ENCODE measurements around the gene SCP2D1.
A peak's percentile ranks its signal among the peaks of the same experiment; 100 is the strongest.

SCP2D1 gene

GRCh38 chr20:18805881-18806280 lies 7.7 kb upstream of the SCP2D1 start:
- no peak for DNase-seq
- intact Hi-C loops (cut with DNase I), result no loop called here

GRCh38 chr20:18808712-18809111 lies 4.9 kb upstream of the SCP2D1 start:
- intact Hi-C loops (cut with DNase I), result no loop called here

GRCh38 chr20:18811186-18811585 lies 2.4 kb upstream of the SCP2D1 start:
- intact Hi-C loops (cut with DNase I), result no loop called here
- no peak for DNase-seq

More at GRCh38 chr20:18808712-18809111, 4.9 kb upstream of the SCP2D1 start:
- no peak for DNase-seq

GRCh38 chr20:18811904-18812303 lies 1.7 kb upstream of the SCP2D1 start:
- DNase-seq, result no peak
- intact Hi-C loops (cut with DNase I), result no loop called here

- DNase-seq, result no peak
- intact Hi-C loops (cut with DNase I), result no loop called here
These were observed 1.8 kb downstream of the SCP2D1 start for GRCh38 chr20:18815194-18815942.

GRCh38 chr20:18822832-18823231 lies 9.2 kb downstream of the SCP2D1 start:
- DNase-seq, result no peak
- intact Hi-C loops (cut with DNase I), result no loop called here

GRCh38 chr20:18831830-18832499 lies 18.4 kb downstream of the SCP2D1 start:
- DNase-seq, result no peak
- intact Hi-C loops (cut with DNase I), result no loop called here

- DNase-seq, result no peak
- intact Hi-C loops (cut with DNase I), result no loop called here
These were observed 19.1 kb downstream of the SCP2D1 start for GRCh38 chr20:18832546-18833200.

- intact Hi-C loops (cut with DNase I), result no loop called here
- DNase-seq, result no peak
These were observed 22.1 kb downstream of the SCP2D1 start for GRCh38 chr20:18835466-18836256.

- DNase-seq, result no peak
These were observed 24.1 kb downstream of the SCP2D1 start for GRCh38 chr20:18837718-18838117.

GRCh38 chr20:18839507-18840247 lies 26.1 kb downstream of the SCP2D1 start:
- intact Hi-C loops (cut with DNase I), result no loop called here
- peak in 1 of 42 donors; percentile 12 for DNase-seq

More at GRCh38 chr20:18837718-18838117, 24.1 kb downstream of the SCP2D1 start:
- intact Hi-C loops (cut with DNase I), result no loop called here

GRCh38 chr20:18840248-18840645 lies 26.7 kb downstream of the SCP2D1 start:
- intact Hi-C loops (cut with DNase I), result no loop called here

GRCh38 chr20:18845017-18845416 lies 31.4 kb downstream of the SCP2D1 start:
- intact Hi-C loops (cut with DNase I), result no loop called here
- DNase-seq, result no peak

More at GRCh38 chr20:18840248-18840645, 26.7 kb downstream of the SCP2D1 start:
- peak in 1 of 42 donors; percentile 16 for DNase-seq

GRCh38 chr20:18847226-18847755 lies 33.7 kb downstream of the SCP2D1 start:
- intact Hi-C loops (cut with DNase I), result no loop called here
- DNase-seq, result no peak

GRCh38 chr20:18849131-18849530 lies 35.5 kb downstream of the SCP2D1 start:
- intact Hi-C loops (cut with DNase I), result no loop called here
- no peak for DNase-seq

GRCh38 chr20:18851629-18852028 lies 38.0 kb downstream of the SCP2D1 start:
- DNase-seq, result peak in 1 of 42 donors; percentile 8
- intact Hi-C loops (cut with DNase I), result no loop called here

- intact Hi-C loops (cut with DNase I), result no loop called here
- DNase-seq, result no peak
These were observed 38.7 kb downstream of the SCP2D1 start for GRCh38 chr20:18852318-18852717.

GRCh38 chr20:18853216-18853615 lies 39.6 kb downstream of the SCP2D1 start:
- no peak for DNase-seq
- intact Hi-C loops (cut with DNase I), result no loop called here
